Liver (tissue), 9 donors: ENCODE measurements around the gene CHST4. TPM values are rescaled to one million over a fixed set of nuclear protein-coding genes. Genes with fewer than 3 reads are reported as not detected.

Experiments used
- DNase-seq: peaks from one replicate; pipeline ENCODE4 v3.0.0-alpha.2; 2017; ENCODE audit warnings: low spot score
- H3K27ac ChIP-seq, 2 donors: one replicate each; pipeline ENCODE4 v1.7.0; 2013; ENCODE audit warnings: inconsistent platforms in 2 of 2, low read length in 2 of 2, control low read depth in 1 of 2, low read depth in 1 of 2, mild to moderate bottlenecking in 1 of 2
- H3K27me3 ChIP-seq, 4 donors: one replicate each; pipeline versions ENCODE4 v1.6.1 to v1.7.0; 2013; ENCODE audit warnings: low read length in 3 of 4, inconsistent platforms in 1 of 4, mild to moderate bottlenecking in 1 of 4, moderate library complexity in 1 of 4; ENCODE audit not compliant: control insufficient read depth in 4 of 4, insufficient read depth in 4 of 4
- H3K36me3 ChIP-seq, 4 donors: one replicate each; pipeline versions ENCODE4 v1.6.1 to v1.7.0; 2013; ENCODE audit warnings: low read length in 3 of 4, mild to moderate bottlenecking in 3 of 4, low read depth in 1 of 4, moderate library complexity in 1 of 4; ENCODE audit not compliant: control insufficient read depth in 4 of 4, insufficient read depth in 3 of 4
- H3K4me1 ChIP-seq, 4 donors: one replicate each; pipeline versions ENCODE4 v1.6.1 to v1.7.0; 2013; ENCODE audit warnings: low read length in 3 of 4, mild to moderate bottlenecking in 3 of 4, moderate library complexity in 1 of 4; ENCODE audit not compliant: control insufficient read depth in 4 of 4, insufficient read depth in 4 of 4
- H3K4me3 ChIP-seq, 3 donors: one replicate each; pipeline versions ENCODE4 v1.6.1 to v1.7.0; 2013; ENCODE audit warnings: low read length in 3 of 3, control low read depth in 1 of 3, low read depth in 1 of 3, mild to moderate bottlenecking in 1 of 3
- H3K9ac ChIP-seq, 2 donors: one replicate each; pipeline ENCODE4 v1.7.0; 2013; ENCODE audit warnings: low read length in 2 of 2, mild to moderate bottlenecking in 2 of 2, moderate library complexity in 2 of 2, control low read depth in 1 of 2, low read depth in 1 of 2
- H3K9me3 ChIP-seq, 4 donors: one replicate each; pipeline versions ENCODE4 v1.6.1 to v1.7.0; 2013; ENCODE audit warnings: low read length in 3 of 4; ENCODE audit not compliant: control insufficient read depth in 4 of 4
- EGR1 ChIP-seq, 2 donors: IDR thresholded peaks; 2 replicates each; pipeline ENCODE4 v1.6.1; 2016 to 2018; ENCODE audit warnings: antibody characterized with exemption in 2 of 2, low read depth in 2 of 2
- FOXA1 ChIP-seq: IDR thresholded peaks from 2 replicates; pipeline ENCODE4 v1.6.1; 2016; ENCODE audit warnings: antibody characterized with exemption
- FOXA2 ChIP-seq: IDR thresholded peaks from 2 replicates; pipeline ENCODE4 v1.6.1; 2016; ENCODE audit warnings: antibody characterized with exemption
- GABPA ChIP-seq, 2 donors: IDR thresholded peaks in 1 of 2; conservative IDR thresholded peaks in 1 of 2; 2 replicates each; pipeline ENCODE4 v1.6.1; 2016; ENCODE audit warnings: antibody characterized with exemption in 2 of 2, mild to moderate bottlenecking in 1 of 2, moderate library complexity in 1 of 2
- HNF4A ChIP-seq, 2 donors: conservative IDR thresholded peaks; 2 replicates each; pipeline ENCODE4 v1.6.1; 2016; ENCODE audit warnings: antibody characterized with exemption in 2 of 2, mild to moderate bottlenecking in 2 of 2
- HNF4G ChIP-seq: IDR thresholded peaks from 2 replicates; pipeline ENCODE4 v1.6.1; 2016; ENCODE audit warnings: antibody characterized with exemption
- JUND ChIP-seq, 2 donors: IDR thresholded peaks; 2 replicates each; pipeline ENCODE4 v1.6.1; 2016; ENCODE audit warnings: antibody characterized with exemption in 2 of 2
- NR2F2 ChIP-seq: IDR thresholded peaks from 2 replicates; pipeline ENCODE4 v1.6.1; 2016; ENCODE audit warnings: antibody characterized with exemption
- RAD21 ChIP-seq, 2 donors: IDR thresholded peaks; 2 replicates each; pipeline ENCODE4 v1.6.1; 2016; ENCODE audit warnings: antibody characterized with exemption in 2 of 2, mild to moderate bottlenecking in 2 of 2
- RXRA ChIP-seq, 2 donors: IDR thresholded peaks; 2 replicates each; pipeline ENCODE4 v1.6.1; 2017 to 2018; ENCODE audit warnings: antibody characterized with exemption in 2 of 2, mild to moderate bottlenecking in 1 of 2
- SP1 ChIP-seq: IDR thresholded peaks from 2 replicates; pipeline ENCODE4 v1.6.1; 2018; ENCODE audit warnings: antibody characterized with exemption, mild to moderate bottlenecking
- TAF1 ChIP-seq: conservative IDR thresholded peaks from 2 replicates; pipeline ENCODE4 v1.6.1; 2016; ENCODE audit warnings: antibody characterized with exemption, mild to moderate bottlenecking
- YY1 ChIP-seq: IDR thresholded peaks from 2 replicates; pipeline ENCODE4 v1.6.1; 2016; ENCODE audit warnings: antibody characterized with exemption, mild to moderate bottlenecking
- WGBS: extraction: QIAGEN DNeasy Blood & Tissue Kit; methylation state at CpG from one replicate; pipeline ENCODE4 v1.1.7; 2013; 5-methylcytosine and 5-hydroxymethylcytosine counted together
- polyA plus RNA-seq, 2 donors: library from polyadenylated mRNA; stranded (reverse) in 1 of 2; unstranded in 1 of 2; fragments of 200-250 nt in 1 of 2; fragments of >200 nt in 1 of 2; fragmentation: Nextera tagmentation in 1 of 2; extraction: Ambion mirVana in 1 of 2; gene quantifications; one replicate each; pipeline versions ENCODE4 v1.2.1 to v1.2.3, GENCODE V29; 2013 to 2015
- total RNA-seq, 2 donors: library from RNA; depleted of rRNA; stranded (reverse); fragments of >200 nt; gene quantifications; one replicate each; pipeline ENCODE4 v1.2.3, GENCODE V29; 2014
- TF ChIP-seq, protein P1 (sequence below): IDR thresholded peaks from 2 replicates; pipeline ENCODE4 v1.6.1; 2016; ENCODE audit warnings: antibody characterized with exemption, mild to moderate bottlenecking
- TF ChIP-seq, protein P2 (sequence below): IDR thresholded peaks from 2 replicates; pipeline ENCODE4 v1.6.1; 2016; ENCODE audit warnings: antibody characterized with exemption
- TF ChIP-seq, protein P3 (sequence below): fragments of 150-350 bp; IDR thresholded peaks from 2 replicates; pipeline ENCODE4 v1.5.1; 2017; ENCODE audit warnings: improper control_type of control experiment, low read depth, low read length; ENCODE audit not compliant: missing input control
- TF ChIP-seq, protein P4 (sequence below): IDR thresholded peaks from 2 replicates; pipeline ENCODE4 v1.6.1; 2016; ENCODE audit warnings: antibody characterized with exemption
- TF ChIP-seq, protein P5 (sequence below): IDR thresholded peaks from 2 replicates; pipeline ENCODE4 v1.6.1; 2016; ENCODE audit warnings: antibody characterized with exemption
- donor health status: healthy.
- donor health status: healthy.
- donor health status: healthy.
- donor health status: healthy.
- donor health status: healthy.

Gene CHST4
- total and polyA plus RNA-seq, 4 donors, result 0.09 to 14.3 (median 7.1) TPM

DNA sequence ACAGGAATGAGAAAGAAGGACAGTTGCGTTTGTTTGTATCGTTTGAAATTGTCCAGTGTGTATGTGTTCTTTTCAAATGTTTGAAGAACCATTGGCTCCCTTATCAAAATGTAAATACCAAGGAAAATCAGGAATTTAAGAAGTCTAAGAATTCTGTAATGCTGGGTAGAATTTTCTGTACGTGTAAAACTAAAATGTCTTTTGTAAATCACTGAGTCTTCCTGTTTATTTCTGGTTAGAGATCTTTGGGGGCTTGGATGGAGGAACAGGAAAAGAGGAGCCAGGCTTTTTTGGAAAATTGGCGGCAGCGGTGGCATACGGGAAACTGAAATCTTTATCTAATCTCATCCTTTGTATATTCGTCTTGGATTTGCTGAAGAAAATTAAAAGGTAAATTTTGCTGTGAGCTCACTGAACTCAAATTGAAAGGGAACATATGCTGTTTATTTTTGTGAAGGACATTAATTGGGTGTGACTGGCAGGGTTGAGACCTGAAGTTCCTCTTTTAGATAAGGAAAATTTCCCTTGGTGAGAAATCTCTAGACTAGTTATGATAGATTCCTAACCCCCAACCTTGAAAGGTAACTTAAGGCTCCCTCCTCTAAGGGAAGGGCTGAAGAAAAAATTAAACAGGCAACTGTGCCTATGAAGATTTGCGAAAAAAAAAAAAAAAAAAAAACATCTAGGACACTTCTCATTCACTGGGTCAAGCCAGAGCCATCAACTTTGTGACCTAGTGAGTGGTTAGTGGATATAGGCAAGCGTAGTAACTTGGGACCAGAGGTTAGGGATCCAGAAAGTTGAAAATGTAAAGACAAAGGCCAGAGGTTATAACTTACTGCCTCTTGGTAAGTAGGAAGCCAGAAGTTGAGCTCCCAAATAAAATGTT lies 39.8 kb downstream of the CHST4 start:
- H3K9me3 ChIP-seq, result no peaks in the 10 kb centered on the region
- DNase-seq, result no peak
- TF ChIP-seq, protein P1, sequence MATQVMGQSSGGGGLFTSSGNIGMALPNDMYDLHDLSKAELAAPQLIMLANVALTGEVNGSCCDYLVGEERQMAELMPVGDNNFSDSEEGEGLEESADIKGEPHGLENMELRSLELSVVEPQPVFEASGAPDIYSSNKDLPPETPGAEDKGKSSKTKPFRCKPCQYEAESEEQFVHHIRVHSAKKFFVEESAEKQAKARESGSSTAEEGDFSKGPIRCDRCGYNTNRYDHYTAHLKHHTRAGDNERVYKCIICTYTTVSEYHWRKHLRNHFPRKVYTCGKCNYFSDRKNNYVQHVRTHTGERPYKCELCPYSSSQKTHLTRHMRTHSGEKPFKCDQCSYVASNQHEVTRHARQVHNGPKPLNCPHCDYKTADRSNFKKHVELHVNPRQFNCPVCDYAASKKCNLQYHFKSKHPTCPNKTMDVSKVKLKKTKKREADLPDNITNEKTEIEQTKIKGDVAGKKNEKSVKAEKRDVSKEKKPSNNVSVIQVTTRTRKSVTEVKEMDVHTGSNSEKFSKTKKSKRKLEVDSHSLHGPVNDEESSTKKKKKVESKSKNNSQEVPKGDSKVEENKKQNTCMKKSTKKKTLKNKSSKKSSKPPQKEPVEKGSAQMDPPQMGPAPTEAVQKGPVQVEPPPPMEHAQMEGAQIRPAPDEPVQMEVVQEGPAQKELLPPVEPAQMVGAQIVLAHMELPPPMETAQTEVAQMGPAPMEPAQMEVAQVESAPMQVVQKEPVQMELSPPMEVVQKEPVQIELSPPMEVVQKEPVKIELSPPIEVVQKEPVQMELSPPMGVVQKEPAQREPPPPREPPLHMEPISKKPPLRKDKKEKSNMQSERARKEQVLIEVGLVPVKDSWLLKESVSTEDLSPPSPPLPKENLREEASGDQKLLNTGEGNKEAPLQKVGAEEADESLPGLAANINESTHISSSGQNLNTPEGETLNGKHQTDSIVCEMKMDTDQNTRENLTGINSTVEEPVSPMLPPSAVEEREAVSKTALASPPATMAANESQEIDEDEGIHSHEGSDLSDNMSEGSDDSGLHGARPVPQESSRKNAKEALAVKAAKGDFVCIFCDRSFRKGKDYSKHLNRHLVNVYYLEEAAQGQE, result no peak
- no peak for TF ChIP-seq RXRA (IDR thresholded peaks at IDR 0.05)
- TF ChIP-seq, protein P2, sequence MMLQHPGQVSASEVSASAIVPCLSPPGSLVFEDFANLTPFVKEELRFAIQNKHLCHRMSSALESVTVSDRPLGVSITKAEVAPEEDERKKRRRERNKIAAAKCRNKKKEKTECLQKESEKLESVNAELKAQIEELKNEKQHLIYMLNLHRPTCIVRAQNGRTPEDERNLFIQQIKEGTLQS, result peak; percentile 6
- TF ChIP-seq, protein P3, sequence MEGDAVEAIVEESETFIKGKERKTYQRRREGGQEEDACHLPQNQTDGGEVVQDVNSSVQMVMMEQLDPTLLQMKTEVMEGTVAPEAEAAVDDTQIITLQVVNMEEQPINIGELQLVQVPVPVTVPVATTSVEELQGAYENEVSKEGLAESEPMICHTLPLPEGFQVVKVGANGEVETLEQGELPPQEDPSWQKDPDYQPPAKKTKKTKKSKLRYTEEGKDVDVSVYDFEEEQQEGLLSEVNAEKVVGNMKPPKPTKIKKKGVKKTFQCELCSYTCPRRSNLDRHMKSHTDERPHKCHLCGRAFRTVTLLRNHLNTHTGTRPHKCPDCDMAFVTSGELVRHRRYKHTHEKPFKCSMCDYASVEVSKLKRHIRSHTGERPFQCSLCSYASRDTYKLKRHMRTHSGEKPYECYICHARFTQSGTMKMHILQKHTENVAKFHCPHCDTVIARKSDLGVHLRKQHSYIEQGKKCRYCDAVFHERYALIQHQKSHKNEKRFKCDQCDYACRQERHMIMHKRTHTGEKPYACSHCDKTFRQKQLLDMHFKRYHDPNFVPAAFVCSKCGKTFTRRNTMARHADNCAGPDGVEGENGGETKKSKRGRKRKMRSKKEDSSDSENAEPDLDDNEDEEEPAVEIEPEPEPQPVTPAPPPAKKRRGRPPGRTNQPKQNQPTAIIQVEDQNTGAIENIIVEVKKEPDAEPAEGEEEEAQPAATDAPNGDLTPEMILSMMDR, result no peak
- TF ChIP-seq, protein P4, sequence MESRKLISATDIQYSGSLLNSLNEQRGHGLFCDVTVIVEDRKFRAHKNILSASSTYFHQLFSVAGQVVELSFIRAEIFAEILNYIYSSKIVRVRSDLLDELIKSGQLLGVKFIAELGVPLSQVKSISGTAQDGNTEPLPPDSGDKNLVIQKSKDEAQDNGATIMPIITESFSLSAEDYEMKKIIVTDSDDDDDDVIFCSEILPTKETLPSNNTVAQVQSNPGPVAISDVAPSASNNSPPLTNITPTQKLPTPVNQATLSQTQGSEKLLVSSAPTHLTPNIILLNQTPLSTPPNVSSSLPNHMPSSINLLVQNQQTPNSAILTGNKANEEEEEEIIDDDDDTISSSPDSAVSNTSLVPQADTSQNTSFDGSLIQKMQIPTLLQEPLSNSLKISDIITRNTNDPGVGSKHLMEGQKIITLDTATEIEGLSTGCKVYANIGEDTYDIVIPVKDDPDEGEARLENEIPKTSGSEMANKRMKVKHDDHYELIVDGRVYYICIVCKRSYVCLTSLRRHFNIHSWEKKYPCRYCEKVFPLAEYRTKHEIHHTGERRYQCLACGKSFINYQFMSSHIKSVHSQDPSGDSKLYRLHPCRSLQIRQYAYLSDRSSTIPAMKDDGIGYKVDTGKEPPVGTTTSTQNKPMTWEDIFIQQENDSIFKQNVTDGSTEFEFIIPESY, result no peak
- no peak for TF ChIP-seq FOXA2
- no peak for TF ChIP-seq YY1
- no peak for TF ChIP-seq RAD21 (IDR thresholded peaks at IDR 0.05)
- no peak for TF ChIP-seq HNF4G
- no peak for TF ChIP-seq EGR1 (IDR thresholded peaks at IDR 0.05; ENCODE audit: low read depth in 2 of 2)
- TF ChIP-seq, protein P5, sequence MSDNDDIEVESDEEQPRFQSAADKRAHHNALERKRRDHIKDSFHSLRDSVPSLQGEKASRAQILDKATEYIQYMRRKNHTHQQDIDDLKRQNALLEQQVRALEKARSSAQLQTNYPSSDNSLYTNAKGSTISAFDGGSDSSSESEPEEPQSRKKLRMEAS, result no peak
- TF ChIP-seq SP1, result no peak
- peak; percentile 11 for TF ChIP-seq FOXA1
- TF ChIP-seq TAF1, result no peak
- TF ChIP-seq GABPA (IDR thresholded peaks at IDR 0.05 in 1 of 2, conservative IDR thresholded peaks at IDR 0.05 in 1 of 2), result no peak
- TF ChIP-seq NR2F2, result no peak
- no peak for TF ChIP-seq JUND (IDR thresholded peaks at IDR 0.05)
- TF ChIP-seq HNF4A (conservative IDR thresholded peaks at IDR 0.05), result peak in 1 of 2 donors; percentile 11
- H3K4me1 ChIP-seq, result peaks cover 0 to 49% (median 20%) of the 10 kb centered on the region in 4 donors
- H3K27me3 ChIP-seq, result no peaks in the 10 kb centered on the region
- peak overlapping the region; percentile 89 to 93 for H3K27ac ChIP-seq
- WGBS, result 21% methylated on average over 9 of the region's 9 CpGs
- peaks cover 0 to 27% (median 9%) of the 10 kb centered on the region in 4 donors for H3K36me3 ChIP-seq
- peak overlapping the region in 1 of 3 donors; percentile 55 for H3K4me3 ChIP-seq
- peak overlapping the region; percentile 21 to 78 for H3K9ac ChIP-seq
